Measurements from ENCODE around the gene STXBP4. TPM values are rescaled to one million over a fixed set of nuclear protein-coding genes. Genes with fewer than 3 reads are reported as not detected.
A peak's percentile ranks its signal among the peaks of the same experiment; 100 is the strongest.

The STXBP4 gene, protein sequence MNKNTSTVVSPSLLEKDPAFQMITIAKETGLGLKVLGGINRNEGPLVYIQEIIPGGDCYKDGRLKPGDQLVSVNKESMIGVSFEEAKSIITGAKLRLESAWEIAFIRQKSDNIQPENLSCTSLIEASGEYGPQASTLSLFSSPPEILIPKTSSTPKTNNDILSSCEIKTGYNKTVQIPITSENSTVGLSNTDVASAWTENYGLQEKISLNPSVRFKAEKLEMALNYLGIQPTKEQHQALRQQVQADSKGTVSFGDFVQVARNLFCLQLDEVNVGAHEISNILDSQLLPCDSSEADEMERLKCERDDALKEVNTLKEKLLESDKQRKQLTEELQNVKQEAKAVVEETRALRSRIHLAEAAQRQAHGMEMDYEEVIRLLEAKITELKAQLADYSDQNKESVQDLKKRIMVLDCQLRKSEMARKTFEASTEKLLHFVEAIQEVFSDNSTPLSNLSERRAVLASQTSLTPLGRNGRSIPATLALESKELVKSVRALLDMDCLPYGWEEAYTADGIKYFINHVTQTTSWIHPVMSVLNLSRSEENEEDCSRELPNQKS
- total RNA-seq = 10 to 100 TPM; 15.4 to 22.6 (median 19.8) TPM

- H3K36me3 ChIP-seq = peaks cover 0 to 13% (median 9%) of the 10 kb centered on the region in 4 donors
- peak; percentile 91 to 93 for TF ChIP-seq POLR2AphosphoS5 (IDR thresholded peaks at IDR 0.05)
- TF ChIP-seq POLR2A (IDR thresholded peaks at IDR 0.05; ENCODE audit: low read depth) = no peak
- TF ChIP-seq, protein P1, sequence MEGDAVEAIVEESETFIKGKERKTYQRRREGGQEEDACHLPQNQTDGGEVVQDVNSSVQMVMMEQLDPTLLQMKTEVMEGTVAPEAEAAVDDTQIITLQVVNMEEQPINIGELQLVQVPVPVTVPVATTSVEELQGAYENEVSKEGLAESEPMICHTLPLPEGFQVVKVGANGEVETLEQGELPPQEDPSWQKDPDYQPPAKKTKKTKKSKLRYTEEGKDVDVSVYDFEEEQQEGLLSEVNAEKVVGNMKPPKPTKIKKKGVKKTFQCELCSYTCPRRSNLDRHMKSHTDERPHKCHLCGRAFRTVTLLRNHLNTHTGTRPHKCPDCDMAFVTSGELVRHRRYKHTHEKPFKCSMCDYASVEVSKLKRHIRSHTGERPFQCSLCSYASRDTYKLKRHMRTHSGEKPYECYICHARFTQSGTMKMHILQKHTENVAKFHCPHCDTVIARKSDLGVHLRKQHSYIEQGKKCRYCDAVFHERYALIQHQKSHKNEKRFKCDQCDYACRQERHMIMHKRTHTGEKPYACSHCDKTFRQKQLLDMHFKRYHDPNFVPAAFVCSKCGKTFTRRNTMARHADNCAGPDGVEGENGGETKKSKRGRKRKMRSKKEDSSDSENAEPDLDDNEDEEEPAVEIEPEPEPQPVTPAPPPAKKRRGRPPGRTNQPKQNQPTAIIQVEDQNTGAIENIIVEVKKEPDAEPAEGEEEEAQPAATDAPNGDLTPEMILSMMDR (IDR thresholded peaks at IDR 0.05) = peak in 2 of 3 experiments; percentile 44 to 52
- TF ChIP-seq EP300 (IDR thresholded peaks at IDR 0.05) = no peak
- WGBS = 0% methylated on average over 15 of the region's 57 CpGs
- intact Hi-C loops (cut with DNase I) = loop anchor here (2.0 kb wide), 1 partner anchor 68 kb away; the partner anchor contains the start of gene TOM1L1
- H3K4me3 ChIP-seq = peak within 1 kb of the TSS; percentile 88 to 95 (median 92)
- DNase-seq (ENCODE audit: extremely low spot score) = peak; percentile 97
- no peaks in the 10 kb centered on the region for H3K9me3 ChIP-seq
- H3K27me3 ChIP-seq = no peaks in the 10 kb centered on the region
- H3K4me1 ChIP-seq = peaks cover 22 to 45% (median 42%) of the 10 kb centered on the region in 4 donors
- H3K27ac ChIP-seq (replicated peaks in 1 of 4) = peak within 1 kb of the TSS; percentile 88 to 94 (median 92)
Measured at GRCh38 chr17:54968262-54968987, at the start of gene STXBP4, which contains the start of gene COX11. Gene STXBP4 (plus strand): TSS chr17:54968765. CDS start chr17:54986220, 17,455 bp downstream. Gene COX11 (minus strand): TSS chr17:54968654. CDS start chr17:54968646, 8 bp downstream.

DNA sequence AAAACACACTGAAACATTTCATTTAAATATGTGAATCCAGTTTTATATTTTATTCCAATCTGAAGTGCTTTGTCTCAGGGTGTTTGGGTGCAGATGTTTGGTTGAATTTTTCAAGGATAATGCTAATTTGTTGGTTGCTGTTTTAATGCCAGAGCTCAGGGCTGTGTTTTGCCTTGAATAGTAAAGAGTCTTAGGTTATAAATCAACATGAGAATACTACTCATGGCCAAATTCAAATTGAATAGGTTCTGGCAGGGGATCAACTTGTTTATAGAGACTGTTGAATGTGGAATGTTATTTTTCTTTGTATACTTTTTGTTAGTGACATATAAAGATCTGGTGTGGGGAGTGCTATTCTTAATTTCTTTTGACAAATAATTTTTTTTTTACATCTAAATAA is 49.1 kb upstream of the STXBP4 start:
- no peak for DNase-seq (ENCODE audit: extremely low spot score)
- peaks cover 0 to 5% (median 0%) of the 10 kb centered on the region in 4 donors for H3K9me3 ChIP-seq
- TF ChIP-seq, protein P1 (IDR thresholded peaks at IDR 0.05) = no peak
- no peak for TF ChIP-seq POLR2AphosphoS5 (IDR thresholded peaks at IDR 0.05)
- no peak for TF ChIP-seq POLR2A (IDR thresholded peaks at IDR 0.05; ENCODE audit: low read depth)
- TF ChIP-seq EP300 (IDR thresholded peaks at IDR 0.05) = no peak
- H3K4me1 ChIP-seq = no peaks in the 10 kb centered on the region
- H3K36me3 ChIP-seq = peaks cover 19 to 55% (median 26%) of the 10 kb centered on the region in 4 donors
- intact Hi-C loops (cut with DNase I) = no loop called here
- no peak overlapping the region for H3K4me3 ChIP-seq
- H3K27ac ChIP-seq (replicated peaks in 1 of 4) = no peak overlapping the region
- no peaks in the 10 kb centered on the region for H3K27me3 ChIP-seq

- TF ChIP-seq, protein P1 (IDR thresholded peaks at IDR 0.05) = no peak
- TF ChIP-seq POLR2AphosphoS5 (IDR thresholded peaks at IDR 0.05) = no peak
- TF ChIP-seq POLR2A (IDR thresholded peaks at IDR 0.05; ENCODE audit: low read depth) = no peak
- no peak for TF ChIP-seq EP300 (IDR thresholded peaks at IDR 0.05)
- H3K9me3 ChIP-seq = peaks cover 0 to 5% (median 0%) of the 10 kb centered on the region in 4 donors
- H3K27ac ChIP-seq (replicated peaks in 1 of 4) = no peak overlapping the region
- intact Hi-C loops (cut with DNase I) = no loop called here
- no peaks in the 10 kb centered on the region for H3K4me1 ChIP-seq
- WGBS = 92% methylated on average over 6 of the region's 6 CpGs
- peaks cover 10 to 50% (median 15%) of the 10 kb centered on the region in 4 donors for H3K36me3 ChIP-seq
- no peaks in the 10 kb centered on the region for H3K27me3 ChIP-seq
- no peak overlapping the region for H3K4me3 ChIP-seq
- no peak for DNase-seq (ENCODE audit: extremely low spot score)
Measured at GRCh38 chr17:54920819-54921218, 47.7 kb upstream of the STXBP4 start.

- Histone ChIP-seq H3K4me3 (no peak overlapping the region), H3K27me3 (no peaks in the 10 kb centered on the region), H3K4me1 (no peaks in the 10 kb centered on the region), H3K27ac (replicated peaks in 1 of 4) (no peak overlapping the region), H3K36me3 (peaks cover 0 to 43% (median 10%) of the 10 kb centered on the region in 4 donors), H3K9me3 (no peaks in the 10 kb centered on the region)
- 93% methylated on average over 5 of the region's 5 CpGs for WGBS
- DNase-seq (ENCODE audit: extremely low spot score) = no peak
- intact Hi-C loops (cut with DNase I) = no loop called here
- TF ChIP-seq, protein P1 (IDR thresholded peaks at IDR 0.05) = no peak
- TF ChIP-seq EP300 (IDR thresholded peaks at IDR 0.05) = no peak
- no peak for TF ChIP-seq POLR2AphosphoS5 (IDR thresholded peaks at IDR 0.05)
- TF ChIP-seq POLR2A (IDR thresholded peaks at IDR 0.05; ENCODE audit: low read depth) = no peak
Measured at GRCh38 chr17:54924405-54924804, 44.2 kb upstream of the STXBP4 start.
